ENCODE data around the gene ELF3.
A peak's percentile ranks its signal among the peaks of the same experiment; 100 is the strongest.

Gene ELF3

DNA sequence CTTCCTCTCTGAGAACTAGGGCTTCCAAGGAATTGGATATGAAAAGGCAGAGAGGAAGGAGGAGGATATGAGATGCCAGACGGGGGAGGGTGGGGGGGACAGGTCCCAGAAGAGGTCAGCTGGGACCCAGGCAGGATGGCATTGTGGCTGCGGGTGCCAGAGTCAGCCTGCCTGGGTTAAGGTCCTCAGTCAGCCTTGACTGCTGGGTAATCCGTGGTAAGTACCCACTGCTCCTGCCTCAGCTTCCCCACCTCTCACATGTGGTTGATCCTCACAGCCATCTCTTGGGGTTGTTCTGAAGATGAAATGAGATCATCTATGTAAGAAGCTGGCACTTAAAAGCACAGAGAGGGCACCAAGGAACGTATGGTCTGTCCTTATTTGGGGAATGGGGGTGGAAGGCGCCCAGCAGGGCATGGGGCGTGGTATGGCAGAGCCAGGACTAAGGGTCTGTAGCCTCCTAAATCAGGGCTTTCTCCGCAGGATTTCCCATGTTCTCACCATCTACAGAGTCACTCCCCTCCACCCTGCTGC, 23.8 kb downstream of the ELF3 start:
- H3K4me3 ChIP-seq (ENCODE audit: low read depth, low read length): no peak overlapping the region
- no peak for TF ChIP-seq MYC (IDR thresholded peaks at IDR 0.05; ENCODE audit: low read depth, low read length)
- TF ChIP-seq, protein P1, sequence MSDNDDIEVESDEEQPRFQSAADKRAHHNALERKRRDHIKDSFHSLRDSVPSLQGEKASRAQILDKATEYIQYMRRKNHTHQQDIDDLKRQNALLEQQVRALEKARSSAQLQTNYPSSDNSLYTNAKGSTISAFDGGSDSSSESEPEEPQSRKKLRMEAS (IDR thresholded peaks at IDR 0.05; ENCODE audit: low read depth, low read length): no peak
- TF ChIP-seq, protein P2, sequence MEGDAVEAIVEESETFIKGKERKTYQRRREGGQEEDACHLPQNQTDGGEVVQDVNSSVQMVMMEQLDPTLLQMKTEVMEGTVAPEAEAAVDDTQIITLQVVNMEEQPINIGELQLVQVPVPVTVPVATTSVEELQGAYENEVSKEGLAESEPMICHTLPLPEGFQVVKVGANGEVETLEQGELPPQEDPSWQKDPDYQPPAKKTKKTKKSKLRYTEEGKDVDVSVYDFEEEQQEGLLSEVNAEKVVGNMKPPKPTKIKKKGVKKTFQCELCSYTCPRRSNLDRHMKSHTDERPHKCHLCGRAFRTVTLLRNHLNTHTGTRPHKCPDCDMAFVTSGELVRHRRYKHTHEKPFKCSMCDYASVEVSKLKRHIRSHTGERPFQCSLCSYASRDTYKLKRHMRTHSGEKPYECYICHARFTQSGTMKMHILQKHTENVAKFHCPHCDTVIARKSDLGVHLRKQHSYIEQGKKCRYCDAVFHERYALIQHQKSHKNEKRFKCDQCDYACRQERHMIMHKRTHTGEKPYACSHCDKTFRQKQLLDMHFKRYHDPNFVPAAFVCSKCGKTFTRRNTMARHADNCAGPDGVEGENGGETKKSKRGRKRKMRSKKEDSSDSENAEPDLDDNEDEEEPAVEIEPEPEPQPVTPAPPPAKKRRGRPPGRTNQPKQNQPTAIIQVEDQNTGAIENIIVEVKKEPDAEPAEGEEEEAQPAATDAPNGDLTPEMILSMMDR (IDR thresholded peaks at IDR 0.05; ENCODE audit: low read depth, low read length): no peak
- DNase-seq (ENCODE audit: low read depth): no peak

DNA sequence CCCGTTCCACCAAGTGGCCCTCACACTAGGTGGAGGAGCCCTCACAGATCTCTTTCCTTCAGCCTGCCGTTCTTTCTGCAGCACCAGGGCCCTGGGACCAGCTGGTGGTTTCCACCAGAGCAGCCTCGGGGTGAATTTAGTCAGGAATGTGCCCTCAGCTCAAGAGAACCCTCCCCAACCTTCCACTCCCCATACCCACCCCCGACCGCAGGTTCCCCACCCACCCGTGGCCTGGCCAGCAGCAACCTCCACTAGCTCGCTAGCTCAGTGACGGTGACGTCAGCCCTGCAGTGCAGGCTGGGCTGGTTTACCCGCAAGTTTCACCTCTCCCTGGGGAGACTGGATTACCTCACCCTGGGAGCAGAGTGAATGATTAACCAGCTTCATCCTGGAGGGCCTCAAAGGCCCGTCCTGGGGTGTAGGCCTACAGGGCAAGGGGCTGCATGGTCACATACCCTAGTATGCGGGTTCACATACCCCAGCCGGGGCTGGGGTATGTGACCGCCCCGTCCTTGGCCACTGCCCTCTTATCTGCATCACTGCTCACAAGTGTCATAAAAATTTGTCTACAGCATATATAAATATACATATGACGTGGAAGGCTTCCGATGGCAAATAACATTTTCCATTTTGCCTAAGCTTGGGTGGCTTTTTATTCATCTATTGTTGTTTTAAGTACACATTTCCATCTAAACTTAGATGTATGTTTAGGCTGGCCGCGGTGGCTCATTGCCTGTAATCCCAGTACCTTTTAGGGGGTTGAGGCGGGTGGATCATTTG, 24.5 kb downstream of the ELF3 start:
- TF ChIP-seq MYC (IDR thresholded peaks at IDR 0.05; ENCODE audit: low read depth, low read length): no peak
- no peak for TF ChIP-seq POLR2A (IDR thresholded peaks at IDR 0.05; ENCODE audit: extremely low read depth, insufficient read length)
- TF ChIP-seq, protein P1 (IDR thresholded peaks at IDR 0.05; ENCODE audit: low read depth, low read length): no peak
- TF ChIP-seq, protein P2 (IDR thresholded peaks at IDR 0.05; ENCODE audit: low read depth, low read length): no peak
- no peak overlapping the region for H3K4me3 ChIP-seq (ENCODE audit: low read depth, low read length)
- peak; percentile 93 for DNase-seq (ENCODE audit: low read depth)

DNA sequence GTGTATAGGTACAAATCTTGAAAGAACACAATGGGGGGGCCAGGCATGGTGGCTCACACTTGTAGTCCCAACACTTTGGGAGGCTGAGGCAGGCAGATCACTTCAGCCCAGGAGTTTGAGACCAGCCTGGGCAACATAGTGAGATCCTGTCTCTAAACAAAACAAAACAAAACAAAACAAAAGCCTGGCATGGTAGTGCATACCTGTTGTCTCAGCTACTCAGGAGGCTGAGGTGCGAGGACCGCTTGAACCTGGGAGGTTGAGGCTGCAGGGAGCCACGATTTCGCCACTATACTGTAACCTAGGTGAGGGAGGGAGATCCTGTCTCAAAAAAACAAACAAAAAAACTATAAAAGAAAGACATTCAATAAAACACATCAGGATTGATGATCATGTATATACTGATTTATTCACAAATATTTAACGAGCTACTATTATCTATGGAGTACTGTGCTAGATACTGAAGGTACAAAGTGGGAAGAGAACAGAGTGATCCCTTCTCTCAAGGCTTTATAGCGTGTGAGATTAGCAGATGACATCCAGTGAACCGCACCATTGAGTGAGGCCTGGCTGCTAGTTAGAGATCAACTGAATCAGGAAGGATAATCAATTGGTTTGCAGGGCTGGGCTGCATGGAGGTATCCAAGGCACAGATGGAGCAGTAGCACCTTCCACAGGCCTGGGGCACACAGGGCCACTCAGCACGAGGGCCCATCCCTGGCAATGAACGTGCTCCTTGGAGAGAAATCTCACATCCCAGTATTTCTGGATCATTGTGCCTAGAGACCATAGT, 26.4 kb downstream of the ELF3 start:
- DNase-seq (ENCODE audit: low read depth): no peak
- no peak overlapping the region for H3K4me3 ChIP-seq (ENCODE audit: low read depth, low read length)
- TF ChIP-seq POLR2A (IDR thresholded peaks at IDR 0.05; ENCODE audit: extremely low read depth, insufficient read length) (no peak), MYC (IDR thresholded peaks at IDR 0.05; ENCODE audit: low read depth, low read length) (no peak)
- TF ChIP-seq, protein P1 (IDR thresholded peaks at IDR 0.05; ENCODE audit: low read depth, low read length): no peak
- TF ChIP-seq, protein P2 (IDR thresholded peaks at IDR 0.05; ENCODE audit: low read depth, low read length): no peak

DNA sequence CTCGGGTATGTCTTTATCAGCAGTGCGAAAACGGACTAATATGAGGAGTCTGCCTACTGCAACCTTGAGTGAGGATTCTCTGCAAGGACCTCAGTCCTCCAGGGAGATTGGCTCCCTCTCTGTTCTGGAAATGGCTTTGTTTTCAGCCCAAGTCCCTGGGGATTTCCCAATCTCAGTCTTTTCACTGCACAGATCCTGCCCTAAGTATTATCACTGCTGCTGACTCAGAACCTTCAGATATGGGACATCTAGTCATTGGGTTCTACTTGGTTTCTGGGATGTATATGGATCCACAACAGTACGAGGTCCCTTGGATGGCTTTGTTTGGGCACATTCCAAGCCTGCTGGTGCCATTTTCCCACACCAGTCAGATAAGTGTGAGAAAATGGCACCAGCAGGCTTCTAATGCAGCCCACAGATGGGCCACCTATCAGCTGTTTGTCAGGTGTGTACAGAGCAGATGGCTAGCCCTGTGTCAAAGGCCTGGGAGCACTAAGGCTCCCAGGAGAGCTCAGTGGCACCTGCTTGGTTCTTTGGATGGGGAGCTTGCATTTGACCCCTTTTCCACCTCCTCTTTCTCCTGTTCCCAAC, 27.4 kb downstream of the ELF3 start:
- H3K4me3 ChIP-seq (ENCODE audit: low read depth, low read length): no peak overlapping the region
- TF ChIP-seq, protein P2 (IDR thresholded peaks at IDR 0.05; ENCODE audit: low read depth, low read length): no peak
- TF ChIP-seq MYC (IDR thresholded peaks at IDR 0.05; ENCODE audit: low read depth, low read length) (no peak), POLR2A (IDR thresholded peaks at IDR 0.05; ENCODE audit: extremely low read depth, insufficient read length) (no peak)
- TF ChIP-seq, protein P1 (IDR thresholded peaks at IDR 0.05; ENCODE audit: low read depth, low read length): no peak
- no peak for DNase-seq (ENCODE audit: low read depth)

DNA sequence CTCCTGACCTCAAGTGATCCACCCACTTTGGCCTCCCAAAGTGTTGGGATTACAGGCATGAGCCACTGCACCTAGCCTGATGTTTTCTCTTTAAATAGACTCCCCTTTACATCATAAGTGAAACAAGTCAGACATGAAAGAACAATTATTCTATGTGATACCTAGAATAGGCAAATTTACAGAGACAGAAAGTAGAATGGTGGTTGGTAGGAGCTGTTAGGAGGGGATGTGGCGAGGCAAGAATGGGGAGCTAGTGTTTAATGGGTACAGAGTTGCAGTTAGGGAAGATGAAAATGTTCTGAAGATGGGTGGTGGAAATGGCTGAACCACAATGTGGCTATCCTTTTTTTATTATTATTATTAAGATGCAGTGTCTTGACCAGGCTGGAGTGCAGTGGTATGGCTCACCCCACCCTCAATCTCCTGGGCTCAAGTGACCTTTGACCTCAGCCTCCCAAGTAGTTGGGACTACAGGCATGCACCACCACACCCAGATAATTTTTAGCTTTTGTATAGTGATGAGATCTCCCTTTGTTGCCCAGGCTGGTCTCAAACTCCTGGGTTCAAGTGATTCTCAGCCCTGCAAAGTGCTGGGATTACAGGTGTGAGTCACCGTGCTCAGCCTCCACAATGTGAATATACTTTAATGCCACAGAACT, 28.4 kb downstream of the ELF3 start:
- DNase-seq (ENCODE audit: low read depth): no peak
- no peak overlapping the region for H3K4me3 ChIP-seq (ENCODE audit: low read depth, low read length)
- TF ChIP-seq MYC (IDR thresholded peaks at IDR 0.05; ENCODE audit: low read depth, low read length): no peak
- TF ChIP-seq, protein P1 (IDR thresholded peaks at IDR 0.05; ENCODE audit: low read depth, low read length): no peak
- TF ChIP-seq POLR2A (IDR thresholded peaks at IDR 0.05; ENCODE audit: extremely low read depth, insufficient read length): no peak
- TF ChIP-seq, protein P2 (IDR thresholded peaks at IDR 0.05; ENCODE audit: low read depth, low read length): no peak
